T-helper 17 cell (primary cell): ENCODE measurements around the gene OLFML2B. TPM values are rescaled to one million over a fixed set of nuclear protein-coding genes. Genes with fewer than 3 reads are reported as not detected.

ENCODE experiments used
- ATAC-seq: fragments of 150-1000 bp; cut with Tn5 transposase; 2 replicates; pipeline ENCODE4 v1.10.0; 2021; ENCODE audit warnings: mild to moderate bottlenecking, moderate library complexity
- DNase-seq, 3 donors: peaks; one replicate each; pipeline versions ENCODE4 v3.0.0 to v3.0.0-alpha.2; 2020 to 2021
- H3K9me3 ChIP-seq: one replicate; pipeline ENCODE4 v1.7.0; 2013; ENCODE audit warnings: low read length, mild to moderate bottlenecking; ENCODE audit not compliant: control insufficient read depth, poor library complexity, severe bottlenecking
- H3K27ac Mint-ChIP-seq: one replicate; pipeline ENCODE4 v1.8.0; 2022; ENCODE audit warnings: mild to moderate bottlenecking, moderate library complexity, mixed read lengths
- H3K27me3 Mint-ChIP-seq: one replicate; pipeline ENCODE4 v1.8.0; 2022; ENCODE audit warnings: mixed read lengths
- H3K36me3 Mint-ChIP-seq: one replicate; pipeline ENCODE4 v1.8.0; 2022; ENCODE audit warnings: low read depth, mixed read lengths
- H3K4me1 Mint-ChIP-seq: one replicate; pipeline ENCODE4 v1.8.0; 2022; ENCODE audit warnings: mild to moderate bottlenecking, mixed read lengths
- H3K4me3 Mint-ChIP-seq: one replicate; pipeline ENCODE4 v1.8.0; 2022; ENCODE audit warnings: mild to moderate bottlenecking, moderate library complexity, mixed read lengths
- total RNA-seq, 4 donors: library from RNA in 2 of 4; stranded (reverse) in 2 of 4; gene quantifications; one replicate each; pipeline ENCODE4 v1.2.3 and lab custom pipeline; 2022 to 2026

The OLFML2B gene
- total RNA-seq, 2 donors from 2014 or later, result not detected

- Mint-ChIP-seq H3K27me3 (peaks cover 15% of the 10 kb centered on the region), H3K4me3 (no peak overlapping the region), H3K4me1 (no peaks in the 10 kb centered on the region), H3K27ac (no peak overlapping the region), H3K36me3 (peaks cover 4% of the 10 kb centered on the region)
- DNase-seq, result no peak
- no peaks in the 10 kb centered on the region for H3K9me3 ChIP-seq
- ATAC-seq, result no peak
Observed at GRCh38 chr1:161981126-161981525, 42.5 kb downstream of the OLFML2B start.

- no peaks in the 10 kb centered on the region for H3K4me1 Mint-ChIP-seq
- H3K4me3 Mint-ChIP-seq, result no peak overlapping the region
- ATAC-seq, result no peak
Observed at GRCh38 chr1:161978011-161978790, 45.5 kb downstream of the OLFML2B start.

GRCh38 chr1:161973924-161974845 lies 49.5 kb downstream of the OLFML2B start:
- no peaks in the 10 kb centered on the region for H3K27me3 Mint-ChIP-seq
- no peaks in the 10 kb centered on the region for H3K9me3 ChIP-seq
- no peak for DNase-seq
- peaks cover 8% of the 10 kb centered on the region for H3K4me1 Mint-ChIP-seq
- H3K27ac Mint-ChIP-seq, result no peak overlapping the region
- peaks cover 1% of the 10 kb centered on the region for H3K36me3 Mint-ChIP-seq
- no peak overlapping the region for H3K4me3 Mint-ChIP-seq
- ATAC-seq, result no peak

More at GRCh38 chr1:161978011-161978790, 45.5 kb downstream of the OLFML2B start:
- H3K27ac Mint-ChIP-seq, result no peak overlapping the region
- peaks cover 9% of the 10 kb centered on the region for H3K27me3 Mint-ChIP-seq
- H3K36me3 Mint-ChIP-seq, result peaks cover 3% of the 10 kb centered on the region
- no peaks in the 10 kb centered on the region for H3K9me3 ChIP-seq
- no peak for DNase-seq

GRCh38 chr1:161972828-161973227 lies 50.8 kb downstream of the OLFML2B start:
- peak overlapping the region; percentile 67 for H3K27ac Mint-ChIP-seq
- DNase-seq, result no peak
- peaks cover 8% of the 10 kb centered on the region for H3K4me1 Mint-ChIP-seq
- H3K27me3 Mint-ChIP-seq, result no peaks in the 10 kb centered on the region
- no peaks in the 10 kb centered on the region for H3K9me3 ChIP-seq
- ATAC-seq, result no peak
- peak overlapping the region; percentile 61 for H3K4me3 Mint-ChIP-seq
- peaks cover 2% of the 10 kb centered on the region for H3K36me3 Mint-ChIP-seq

- Mint-ChIP-seq H3K4me1 (peaks cover 8% of the 10 kb centered on the region), H3K27ac (peak overlapping the region; percentile 59), H3K27me3 (no peaks in the 10 kb centered on the region), H3K4me3 (no peak overlapping the region), H3K36me3 (peaks cover 5% of the 10 kb centered on the region)
- DNase-seq, result no peak
- no peak for ATAC-seq
- no peaks in the 10 kb centered on the region for H3K9me3 ChIP-seq
Observed at GRCh38 chr1:161970633-161971032, 53.0 kb downstream of the OLFML2B start.

- H3K4me3 Mint-ChIP-seq, result no peak overlapping the region
- H3K27me3 Mint-ChIP-seq, result no peaks in the 10 kb centered on the region
- DNase-seq, result no peak
- no peak for ATAC-seq
- H3K27ac Mint-ChIP-seq, result peak overlapping the region; percentile 59
- H3K36me3 Mint-ChIP-seq, result peaks cover 5% of the 10 kb centered on the region
- peaks cover 8% of the 10 kb centered on the region for H3K4me1 Mint-ChIP-seq
- H3K9me3 ChIP-seq, result no peaks in the 10 kb centered on the region
Observed at GRCh38 chr1:161970036-161970435, 53.6 kb downstream of the OLFML2B start.

GRCh38 chr1:161966067-161966466 lies 57.6 kb downstream of the OLFML2B start:
- Mint-ChIP-seq H3K27me3 (no peaks in the 10 kb centered on the region), H3K4me3 (no peak overlapping the region), H3K27ac (no peak overlapping the region), H3K4me1 (peaks cover 22% of the 10 kb centered on the region), H3K36me3 (peaks cover 5% of the 10 kb centered on the region)
- no peak for ATAC-seq
- no peaks in the 10 kb centered on the region for H3K9me3 ChIP-seq
- DNase-seq, result no peak

GRCh38 chr1:161962091-161962887 lies 61.4 kb downstream of the OLFML2B start:
- H3K27me3 Mint-ChIP-seq, result no peaks in the 10 kb centered on the region
- H3K36me3 Mint-ChIP-seq, result peaks cover 3% of the 10 kb centered on the region
- H3K9me3 ChIP-seq, result no peaks in the 10 kb centered on the region
- peaks cover 28% of the 10 kb centered on the region for H3K4me1 Mint-ChIP-seq
- peak; percentile 59 for ATAC-seq
- no peak for DNase-seq
- peak overlapping the region; percentile 85 for H3K4me3 Mint-ChIP-seq
- H3K27ac Mint-ChIP-seq, result peak overlapping the region; percentile 62

GRCh38 chr1:161958425-161958824 lies 65.2 kb downstream of the OLFML2B start:
- H3K4me3 Mint-ChIP-seq, result no peak overlapping the region
- H3K27ac Mint-ChIP-seq, result peak overlapping the region; percentile 24
- H3K36me3 Mint-ChIP-seq, result peaks cover 3% of the 10 kb centered on the region
- DNase-seq (no peak), ATAC-seq (no peak)
- peaks cover 44% of the 10 kb centered on the region for H3K4me1 Mint-ChIP-seq
- H3K9me3 ChIP-seq, result no peaks in the 10 kb centered on the region
- H3K27me3 Mint-ChIP-seq, result no peaks in the 10 kb centered on the region

- Mint-ChIP-seq H3K27ac (no peak overlapping the region), H3K4me1 (peaks cover 44% of the 10 kb centered on the region), H3K27me3 (no peaks in the 10 kb centered on the region), H3K36me3 (peaks cover 3% of the 10 kb centered on the region), H3K4me3 (no peak overlapping the region)
- no peak for ATAC-seq
- no peak for DNase-seq
- H3K9me3 ChIP-seq, result no peaks in the 10 kb centered on the region
Observed at GRCh38 chr1:161956930-161957329, 66.7 kb downstream of the OLFML2B start.

- Mint-ChIP-seq H3K36me3 (peaks cover 3% of the 10 kb centered on the region), H3K27ac (no peak overlapping the region), H3K4me1 (peaks cover 37% of the 10 kb centered on the region)
Observed at GRCh38 chr1:161956097-161956496, 67.6 kb downstream of the OLFML2B start.

GRCh38 chr1:161955606-161956005 lies 68.1 kb downstream of the OLFML2B start:
- ATAC-seq (no peak), DNase-seq (no peak)
- no peak overlapping the region for H3K4me3 Mint-ChIP-seq
- peaks cover 3% of the 10 kb centered on the region for H3K36me3 Mint-ChIP-seq
- H3K27ac Mint-ChIP-seq, result no peak overlapping the region
- no peaks in the 10 kb centered on the region for H3K9me3 ChIP-seq
- H3K27me3 Mint-ChIP-seq, result no peaks in the 10 kb centered on the region
- peaks cover 34% of the 10 kb centered on the region for H3K4me1 Mint-ChIP-seq

More at GRCh38 chr1:161956097-161956496, 67.6 kb downstream of the OLFML2B start:
- Mint-ChIP-seq H3K27me3 (no peaks in the 10 kb centered on the region), H3K4me3 (no peak overlapping the region)
- no peak for DNase-seq
- ATAC-seq, result no peak
- H3K9me3 ChIP-seq, result no peaks in the 10 kb centered on the region

GRCh38 chr1:161954466-161954865 lies 69.2 kb downstream of the OLFML2B start:
- no peak for DNase-seq
- peaks cover 3% of the 10 kb centered on the region for H3K36me3 Mint-ChIP-seq
- H3K4me1 Mint-ChIP-seq, result peaks cover 31% of the 10 kb centered on the region
- no peaks in the 10 kb centered on the region for H3K9me3 ChIP-seq
- H3K4me3 Mint-ChIP-seq, result no peak overlapping the region
- H3K27me3 Mint-ChIP-seq, result no peaks in the 10 kb centered on the region
- no peak for ATAC-seq
- peak overlapping the region; percentile 67 for H3K27ac Mint-ChIP-seq
